Measurements from ENCODE around the gene SNUPN. TPM values are rescaled to one million over a fixed set of nuclear protein-coding genes. Genes with fewer than 3 reads are reported as not detected.
"Not testable (repeated sequence)": the region's sequence is repeated elsewhere in the genome, so short reads cannot be mapped to it uniquely, and the experiment has no call there.

The SNUPN gene
- polyA plus RNA-seq, 1 experiment, result 25.4 TPM

GRCh38 chr15:75584121-75584520 is 41.4 kb downstream of the SNUPN start:
- H3K27me3 ChIP-seq (ENCODE audit: control insufficient read depth, insufficient read depth, low read length), result no peaks in the 10 kb centered on the region
- no peak for TF ChIP-seq CTCF (IDR thresholded peaks at IDR 0.05; ENCODE audit: insufficient read depth, low read depth, low read length)
- POLR2A ChIA-PET, result no interaction called here
- H3K4me3 ChIP-seq (ENCODE audit: low read depth, low read length), result no peak overlapping the region
- DNase-seq (ENCODE audit: low read depth), result no peak
- H3K36me3 ChIP-seq (ENCODE audit: control insufficient read depth, insufficient read depth, low read length), result no peaks in the 10 kb centered on the region
- CTCF ChIA-PET, result interaction anchor here (1.4 kb wide), 1 partner anchor 9 kb away, joined by 4 read pairs; no protein-coding TSS in a partner anchor

- no peaks in the 10 kb centered on the region for H3K36me3 ChIP-seq (ENCODE audit: control insufficient read depth, insufficient read depth, low read length)
- H3K27me3 ChIP-seq (ENCODE audit: control insufficient read depth, insufficient read depth, low read length), result no peaks in the 10 kb centered on the region
- DNase-seq (ENCODE audit: low read depth), result no peak
- no peak overlapping the region for H3K4me3 ChIP-seq (ENCODE audit: low read depth, low read length)
- POLR2A ChIA-PET, result no interaction called here
- TF ChIP-seq CTCF (IDR thresholded peaks at IDR 0.05; ENCODE audit: insufficient read depth, low read depth, low read length), result no peak
- CTCF ChIA-PET, result interaction anchor here (1.4 kb wide), 1 partner anchor 9 kb away, joined by 4 read pairs; no protein-coding TSS in a partner anchor
Measured at GRCh38 chr15:75583701-75584100, 41.8 kb downstream of the SNUPN start.

- H3K4me3 ChIP-seq (ENCODE audit: low read depth, low read length); H3K27me3 ChIP-seq (ENCODE audit: control insufficient read depth, insufficient read depth, low read length); H3K36me3 ChIP-seq (ENCODE audit: control insufficient read depth, insufficient read depth, low read length); DNase-seq (ENCODE audit: low read depth); POLR2A ChIA-PET: not testable (repeated sequence)
- CTCF ChIA-PET, result interaction anchor here (0.9 to 1.4 kb wide), 2 partner anchors 10 to 37 kb away, joined by 3 to 4 read pairs; no protein-coding TSS in a partner anchor
Measured at GRCh38 chr15:75582943-75583342, 42.6 kb downstream of the SNUPN start.

GRCh38 chr15:75578948-75579920 is 46.3 kb downstream of the SNUPN start, which contains the start of gene PTPN9:
Gene PTPN9, minus strand, starts transcription at chr15:75579315. Its CDS starts 539 bp downstream, at chr15:75578776.
- DNase-seq (ENCODE audit: low read depth), result no peak
- POLR2A ChIA-PET, result no interaction called here
- CTCF ChIA-PET, result interaction anchor here (0.6 to 1.1 kb wide), 6 partner anchors 8 to 107 kb away, joined by 3 to 4 read pairs (median 3); no protein-coding TSS in a partner anchor
- Histone ChIP-seq H3K27me3 (ENCODE audit: control insufficient read depth, insufficient read depth, low read length) (no peaks in the 10 kb centered on the region), H3K4me3 (ENCODE audit: low read depth, low read length) (peak within 1 kb of the TSS; percentile 80), H3K36me3 (ENCODE audit: control insufficient read depth, insufficient read depth, low read length) (no peaks in the 10 kb centered on the region)
- peak; percentile 58 for TF ChIP-seq CTCF (IDR thresholded peaks at IDR 0.05; ENCODE audit: insufficient read depth, low read depth, low read length)

DNA sequence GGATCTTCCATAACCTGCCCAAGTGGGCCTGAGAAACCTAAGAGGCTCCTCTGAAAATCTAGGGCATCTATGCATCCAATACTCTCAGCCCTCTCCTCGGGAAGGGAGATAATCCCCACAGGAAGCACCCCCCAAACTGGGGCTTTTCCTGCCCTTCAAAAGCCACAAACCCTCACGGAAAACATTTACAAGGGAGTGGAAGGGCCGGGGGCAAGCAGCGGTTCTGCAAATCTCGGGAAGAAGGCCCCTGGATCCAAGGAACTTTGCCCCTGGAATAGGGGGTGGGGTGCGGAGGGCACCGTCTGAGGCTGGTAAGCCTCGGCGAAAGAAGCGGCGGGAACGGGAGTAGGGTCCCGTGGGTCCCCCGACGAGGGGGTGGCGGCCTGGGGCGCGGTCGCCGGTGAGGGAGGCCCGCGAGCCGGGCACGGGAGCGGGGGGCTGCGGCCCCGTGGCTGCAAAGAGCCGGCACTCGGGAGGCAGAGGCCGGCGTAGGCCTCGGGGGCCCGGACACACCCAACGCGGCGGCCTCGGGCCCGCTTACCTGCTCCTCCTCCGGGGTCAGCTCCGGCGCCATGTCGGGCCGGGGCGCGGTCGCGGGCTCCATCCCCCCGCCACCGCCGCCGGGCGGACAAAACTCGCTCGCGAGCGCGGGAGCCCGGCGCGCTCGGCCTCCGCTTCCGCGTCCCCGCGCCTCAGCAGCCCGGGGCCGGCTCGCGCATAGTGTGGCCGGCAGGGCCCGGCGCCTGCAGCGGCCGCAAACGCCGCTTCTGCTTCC is 47.2 kb downstream of the SNUPN start:
- H3K27me3 ChIP-seq (ENCODE audit: control insufficient read depth, insufficient read depth, low read length), result no peaks in the 10 kb centered on the region
- TF ChIP-seq CTCF (IDR thresholded peaks at IDR 0.05; ENCODE audit: insufficient read depth, low read depth, low read length), result no peak
- POLR2A ChIA-PET, result no interaction called here
- CTCF ChIA-PET, result interaction anchor here (0.6 to 1.2 kb wide), 8 partner anchors 9 to 142 kb away, joined by 3 to 5 read pairs (median 3); no protein-coding TSS in a partner anchor
- no peaks in the 10 kb centered on the region for H3K36me3 ChIP-seq (ENCODE audit: control insufficient read depth, insufficient read depth, low read length)
- DNase-seq (ENCODE audit: low read depth), result no peak
- H3K4me3 ChIP-seq (ENCODE audit: low read depth, low read length), result peak overlapping the region; percentile 80

All from BJ (cell line).